Stimulated activated CD4-positive, alpha-beta T cell treated with anti-CD3 and anti-CD28 coated beads, Interleukin-4, amount 100 ng/mL, for 24 hours (primary cell): ENCODE results near the gene STRA8.

Experiments
- DNase-seq: peaks from one replicate; pipeline ENCODE4 v3.0.0-alpha.2; 2020

The STRA8 gene

GRCh38 chr7:135233570-135233969, at the start of gene STRA8:
STRA8 (plus strand) TSS chr7:135233838; CDS start chr7:135240525, 6,687 bp downstream.
- DNase-seq = no peak

- DNase-seq = no peak
Measured at GRCh38 chr7:135184254-135184841, 49.3 kb upstream of the STRA8 start.

GRCh38 chr7:135185471-135186260, 48.0 kb upstream of the STRA8 start:
- DNase-seq = no peak

- no peak for DNase-seq
Measured at GRCh38 chr7:135186261-135186540, 47.4 kb upstream of the STRA8 start.

GRCh38 chr7:135186841-135187253, 46.8 kb upstream of the STRA8 start:
- no peak for DNase-seq

GRCh38 chr7:135188298-135188984, 45.2 kb upstream of the STRA8 start:
- DNase-seq = no peak

DNA sequence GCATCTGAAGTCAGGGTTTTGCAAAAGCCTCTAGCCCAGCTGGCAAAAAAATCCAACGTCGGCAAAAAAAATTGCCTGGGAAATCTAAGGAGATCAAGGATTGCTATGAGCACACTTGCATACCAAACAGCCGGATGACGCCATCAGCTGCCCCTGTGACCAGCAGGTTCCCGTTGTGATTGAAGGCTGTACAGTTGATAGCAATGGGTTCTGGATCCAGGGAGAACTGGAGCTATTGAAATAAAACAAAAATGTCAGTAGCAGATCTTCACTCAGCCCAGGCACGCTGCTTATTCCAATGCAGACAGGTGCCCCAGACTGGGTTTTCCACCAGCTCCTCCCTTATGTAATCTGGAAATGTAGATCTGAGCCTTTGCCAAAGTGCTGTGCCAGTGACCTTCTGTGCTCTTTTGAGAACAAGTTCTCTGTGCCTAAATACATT, 44.4 kb upstream of the STRA8 start:
- no peak for DNase-seq

DNA sequence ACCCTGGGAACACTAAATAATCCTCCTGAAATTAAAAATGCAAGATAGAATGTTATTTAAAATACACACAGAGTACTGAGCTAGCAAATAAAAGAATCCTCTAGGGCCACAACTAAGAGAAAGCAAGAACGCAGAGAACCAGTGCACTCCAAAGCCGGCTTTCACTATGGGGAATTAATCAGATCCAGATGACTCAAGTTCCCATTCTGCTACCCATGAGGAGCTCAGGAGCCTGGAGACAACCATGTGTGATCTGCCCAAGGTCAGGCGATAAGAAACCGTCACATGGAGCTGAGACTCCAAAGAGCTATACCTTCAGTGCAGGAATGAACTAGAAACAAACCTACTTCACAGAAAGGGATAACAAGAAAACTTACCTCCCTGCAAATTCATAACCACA, 43.7 kb upstream of the STRA8 start:
- DNase-seq = no peak

DNA sequence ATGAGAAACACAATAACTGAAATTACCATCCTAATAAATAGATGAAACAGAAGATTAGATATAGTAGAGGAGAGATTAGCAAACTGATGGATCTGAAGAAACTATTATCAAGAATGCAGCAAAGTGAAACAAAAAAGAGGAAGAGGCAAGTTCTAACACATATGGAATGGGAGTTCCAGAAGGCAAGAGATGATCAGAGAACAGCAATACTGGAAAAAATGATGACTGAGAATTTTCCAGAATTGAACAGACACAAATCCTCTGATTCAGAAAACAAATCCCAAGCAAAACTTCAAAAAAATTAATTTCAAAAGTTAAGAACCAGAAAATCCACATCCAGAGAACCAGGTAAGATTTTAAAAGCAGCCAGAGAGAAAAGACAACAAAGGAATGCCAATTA, 42.9 kb upstream of the STRA8 start:
- no peak for DNase-seq

DNA sequence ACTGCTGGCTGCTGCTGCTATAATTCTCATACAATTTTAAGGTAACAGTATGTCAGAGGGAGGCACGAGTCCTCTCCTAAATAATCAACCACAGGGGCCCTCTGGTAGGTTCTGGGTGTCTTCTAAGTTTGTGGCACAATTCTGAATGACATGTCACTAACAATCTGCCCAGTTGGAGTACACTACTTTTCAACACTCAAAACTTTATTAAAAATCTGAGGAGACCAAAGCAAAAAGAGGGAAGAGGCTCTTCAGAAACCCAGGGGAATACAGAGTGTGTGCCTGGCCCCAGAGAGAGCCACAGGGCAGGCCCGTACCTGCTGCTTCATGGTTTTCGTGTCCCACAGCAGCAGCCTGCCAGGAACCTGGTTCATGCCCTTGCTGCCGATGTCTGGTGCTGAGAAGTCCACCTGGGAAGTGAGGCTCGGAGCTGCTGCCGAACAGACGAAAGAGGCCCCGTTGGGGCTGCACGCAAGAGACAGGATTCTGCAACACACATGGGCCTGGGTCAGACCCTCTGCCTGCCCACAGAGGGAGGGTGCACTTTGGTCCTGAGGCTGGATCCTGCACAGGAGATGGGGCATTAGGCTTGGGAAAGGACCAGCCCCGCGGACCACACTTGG, 40.6 kb upstream of the STRA8 start:
- no peak for DNase-seq

- no peak for DNase-seq
Measured at GRCh38 chr7:135193615-135194081, 40.0 kb upstream of the STRA8 start.

GRCh38 chr7:135194494-135195095, 39.0 kb upstream of the STRA8 start:
- DNase-seq = no peak

DNA sequence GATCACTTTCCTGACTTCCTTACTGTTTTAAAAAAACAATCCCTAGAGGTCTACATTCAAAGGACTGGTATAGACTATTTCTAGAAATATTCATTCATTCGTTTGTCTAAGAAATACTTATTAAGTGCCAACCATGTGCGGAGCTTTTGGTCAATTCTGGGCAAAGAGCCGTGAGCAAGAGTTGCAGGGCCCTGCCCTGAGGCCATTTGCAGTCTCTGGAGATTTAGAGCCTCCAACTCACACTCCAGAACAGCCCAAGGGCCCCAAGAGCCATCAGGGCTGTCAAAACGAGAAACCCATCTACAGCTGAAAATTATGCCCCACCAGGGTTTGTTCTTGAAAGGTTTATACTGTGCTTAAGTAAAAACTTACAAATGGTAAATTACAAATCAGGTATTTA, 38.5 kb upstream of the STRA8 start:
- no peak for DNase-seq

- DNase-seq = no peak
Measured at GRCh38 chr7:135195968-135196629, 37.5 kb upstream of the STRA8 start.

DNA sequence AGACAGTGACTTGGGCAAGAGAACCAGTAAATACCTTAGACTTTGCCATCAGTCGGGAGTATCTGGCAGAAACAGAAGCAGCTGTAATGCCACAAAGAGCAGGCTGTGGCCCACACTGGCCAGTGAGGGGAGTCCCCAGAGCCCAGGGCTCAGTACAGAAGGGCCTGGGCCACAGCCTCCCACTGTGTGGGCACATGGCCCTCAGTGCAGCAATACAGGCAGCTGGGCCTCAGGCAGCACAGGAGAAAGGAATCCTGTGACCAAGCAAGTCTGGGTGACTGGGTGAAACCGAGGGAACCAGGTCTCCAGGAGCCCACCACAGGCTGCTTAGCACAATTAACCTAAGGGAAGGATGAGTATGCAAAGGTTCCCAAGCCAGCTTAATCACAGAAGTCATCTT, 36.3 kb upstream of the STRA8 start:
- DNase-seq = no peak

GRCh38 chr7:135197906-135198655, 35.6 kb upstream of the STRA8 start:
- no peak for DNase-seq

DNA sequence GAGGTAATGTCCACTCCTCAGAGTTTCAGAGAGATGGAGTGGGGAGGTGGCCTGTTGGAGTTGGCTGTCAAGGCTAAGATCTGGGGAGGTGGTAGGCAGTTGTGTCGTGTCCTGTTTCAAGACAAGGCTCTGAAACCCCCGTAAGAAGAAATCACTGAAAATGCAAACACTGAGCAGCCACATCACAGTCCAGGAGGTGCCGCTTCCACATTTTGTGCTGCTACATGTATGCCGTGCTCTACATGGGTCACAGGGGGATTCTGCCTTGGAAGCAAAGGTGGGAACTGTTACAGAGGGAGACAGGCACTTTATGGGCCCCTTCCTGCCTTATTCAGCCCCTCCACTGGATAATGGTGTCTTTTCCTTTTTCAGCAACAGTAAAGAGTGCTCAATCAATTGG, 34.2 kb upstream of the STRA8 start:
- no peak for DNase-seq

- no peak for DNase-seq
Measured at GRCh38 chr7:135200821-135201331, 32.8 kb upstream of the STRA8 start.

DNA sequence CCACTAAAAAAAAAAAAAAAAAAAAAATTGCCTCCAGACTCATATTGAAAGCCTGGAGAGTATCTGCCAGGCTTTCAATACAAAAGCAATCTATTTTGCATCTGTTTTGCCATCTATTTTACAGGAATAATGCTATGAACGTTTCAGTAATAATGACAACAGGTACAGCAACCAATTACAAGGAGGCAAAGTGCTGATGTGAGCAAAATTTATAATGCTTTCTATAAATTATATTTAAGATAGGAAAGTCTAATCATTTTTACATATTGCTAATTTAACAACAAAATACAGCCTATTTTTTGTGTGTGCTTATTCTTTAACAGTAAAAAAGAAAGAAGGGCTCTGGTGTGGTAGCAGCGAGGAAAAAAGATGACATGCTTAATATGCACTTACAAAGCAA, 32.3 kb upstream of the STRA8 start:
- no peak for DNase-seq

- DNase-seq = no peak
Measured at GRCh38 chr7:135204341-135204749, 29.3 kb upstream of the STRA8 start.

GRCh38 chr7:135204876-135205275, 28.8 kb upstream of the STRA8 start:
- no peak for DNase-seq

GRCh38 chr7:135205850-135206249, 27.8 kb upstream of the STRA8 start:
- DNase-seq = no peak
